ENCODE results near the gene MTHFD1L. TPM values are rescaled to one million over a fixed set of nuclear protein-coding genes. Genes with fewer than 3 reads are reported as not detected.

Gene MTHFD1L
- total and polyA plus RNA-seq, 2 donors from 2014 or later, result 4.7 to 39.6 TPM

DNA sequence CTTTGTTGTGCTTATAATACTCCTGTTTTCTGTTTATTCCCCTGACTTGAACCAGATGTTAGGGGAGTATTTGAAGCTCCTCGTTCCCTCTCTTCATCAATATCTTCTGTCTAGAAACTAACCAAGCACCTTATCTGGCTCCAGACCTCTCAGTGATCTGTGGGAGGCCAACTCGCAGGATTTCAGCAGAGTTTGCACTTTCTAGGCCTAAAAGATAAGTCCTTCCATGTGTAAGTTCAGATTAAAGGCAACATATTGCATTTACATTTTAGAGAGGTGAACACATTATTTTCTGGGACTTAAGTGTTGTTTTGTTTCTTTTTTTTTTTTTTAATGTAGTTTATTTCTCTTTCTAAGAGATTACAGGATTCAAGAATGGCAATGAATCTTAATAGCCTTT, 234.8 kb downstream of the MTHFD1L start:
- H3K27ac ChIP-seq (ENCODE audit: low read depth in 2 of 2, low read length in 2 of 2), result no peak overlapping the region
- no peaks in the 10 kb centered on the region for H3K9me3 ChIP-seq (ENCODE audit: control insufficient read depth in 2 of 3, insufficient read depth in 1 of 3, low read length in 3 of 3)
- no peak overlapping the region for H3K9ac ChIP-seq (ENCODE audit: low read length in 3 of 3)
- TF ChIP-seq, protein P1, sequence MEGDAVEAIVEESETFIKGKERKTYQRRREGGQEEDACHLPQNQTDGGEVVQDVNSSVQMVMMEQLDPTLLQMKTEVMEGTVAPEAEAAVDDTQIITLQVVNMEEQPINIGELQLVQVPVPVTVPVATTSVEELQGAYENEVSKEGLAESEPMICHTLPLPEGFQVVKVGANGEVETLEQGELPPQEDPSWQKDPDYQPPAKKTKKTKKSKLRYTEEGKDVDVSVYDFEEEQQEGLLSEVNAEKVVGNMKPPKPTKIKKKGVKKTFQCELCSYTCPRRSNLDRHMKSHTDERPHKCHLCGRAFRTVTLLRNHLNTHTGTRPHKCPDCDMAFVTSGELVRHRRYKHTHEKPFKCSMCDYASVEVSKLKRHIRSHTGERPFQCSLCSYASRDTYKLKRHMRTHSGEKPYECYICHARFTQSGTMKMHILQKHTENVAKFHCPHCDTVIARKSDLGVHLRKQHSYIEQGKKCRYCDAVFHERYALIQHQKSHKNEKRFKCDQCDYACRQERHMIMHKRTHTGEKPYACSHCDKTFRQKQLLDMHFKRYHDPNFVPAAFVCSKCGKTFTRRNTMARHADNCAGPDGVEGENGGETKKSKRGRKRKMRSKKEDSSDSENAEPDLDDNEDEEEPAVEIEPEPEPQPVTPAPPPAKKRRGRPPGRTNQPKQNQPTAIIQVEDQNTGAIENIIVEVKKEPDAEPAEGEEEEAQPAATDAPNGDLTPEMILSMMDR (IDR thresholded peaks at IDR 0.05; ENCODE audit: borderline replicate concordance, extremely low read depth, insufficient read depth), result no peak
- no peaks in the 10 kb centered on the region for H3K27me3 ChIP-seq (ENCODE audit: control insufficient read depth, insufficient read depth, low read length)
- no peaks in the 10 kb centered on the region for H3K36me3 ChIP-seq (ENCODE audit: control insufficient read depth in 2 of 3, insufficient read depth in 3 of 3, low read length in 3 of 3)
- FAIRE-seq (no peak), DNase-seq (no peak)
- H3K4me3 ChIP-seq (ENCODE audit: low read length in 3 of 3), result no peak overlapping the region
- intact Hi-C loops (cut with DNase I), result no loop called here
- H3K4me1 ChIP-seq (ENCODE audit: control insufficient read depth in 2 of 3, insufficient read depth in 2 of 3, low read depth in 1 of 3, low read length in 3 of 3), result peaks cover 0 to 5% (median 0%) of the 10 kb centered on the region in 3 donors

DNA sequence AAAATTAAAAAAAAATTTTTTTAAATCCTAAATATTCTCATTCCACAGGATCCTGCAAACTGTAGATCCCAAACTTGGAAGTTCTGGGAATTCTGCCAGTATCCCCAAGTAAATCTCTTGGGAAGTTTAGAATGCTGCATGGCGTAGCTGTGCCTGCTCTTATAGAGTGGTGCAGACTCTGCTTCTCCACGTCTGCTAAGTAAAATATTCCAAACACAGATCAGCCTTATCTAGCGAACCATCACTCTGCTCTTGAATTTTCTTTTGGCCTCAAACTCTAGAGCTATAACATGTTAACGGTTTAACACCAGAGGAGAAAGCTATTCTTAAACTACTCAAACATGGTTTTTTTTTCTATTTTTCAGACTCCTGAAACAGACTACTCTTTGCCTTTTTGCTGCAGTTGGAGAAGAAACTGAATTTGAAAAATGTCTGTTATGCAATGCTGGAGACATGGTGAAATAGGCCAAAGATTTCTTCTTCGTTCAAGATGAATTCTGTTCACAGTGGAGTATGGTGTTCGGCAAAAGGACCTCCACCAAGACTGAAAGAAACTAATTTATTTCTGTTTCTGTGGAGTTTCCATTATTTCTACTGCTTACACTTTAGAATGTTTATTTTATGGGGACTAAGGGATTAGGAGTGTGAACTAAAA, 235.8 kb downstream of the MTHFD1L start:
- FAIRE-seq, result no peak
- TF ChIP-seq, protein P1 (IDR thresholded peaks at IDR 0.05; ENCODE audit: borderline replicate concordance, extremely low read depth, insufficient read depth), result no peak

DNA sequence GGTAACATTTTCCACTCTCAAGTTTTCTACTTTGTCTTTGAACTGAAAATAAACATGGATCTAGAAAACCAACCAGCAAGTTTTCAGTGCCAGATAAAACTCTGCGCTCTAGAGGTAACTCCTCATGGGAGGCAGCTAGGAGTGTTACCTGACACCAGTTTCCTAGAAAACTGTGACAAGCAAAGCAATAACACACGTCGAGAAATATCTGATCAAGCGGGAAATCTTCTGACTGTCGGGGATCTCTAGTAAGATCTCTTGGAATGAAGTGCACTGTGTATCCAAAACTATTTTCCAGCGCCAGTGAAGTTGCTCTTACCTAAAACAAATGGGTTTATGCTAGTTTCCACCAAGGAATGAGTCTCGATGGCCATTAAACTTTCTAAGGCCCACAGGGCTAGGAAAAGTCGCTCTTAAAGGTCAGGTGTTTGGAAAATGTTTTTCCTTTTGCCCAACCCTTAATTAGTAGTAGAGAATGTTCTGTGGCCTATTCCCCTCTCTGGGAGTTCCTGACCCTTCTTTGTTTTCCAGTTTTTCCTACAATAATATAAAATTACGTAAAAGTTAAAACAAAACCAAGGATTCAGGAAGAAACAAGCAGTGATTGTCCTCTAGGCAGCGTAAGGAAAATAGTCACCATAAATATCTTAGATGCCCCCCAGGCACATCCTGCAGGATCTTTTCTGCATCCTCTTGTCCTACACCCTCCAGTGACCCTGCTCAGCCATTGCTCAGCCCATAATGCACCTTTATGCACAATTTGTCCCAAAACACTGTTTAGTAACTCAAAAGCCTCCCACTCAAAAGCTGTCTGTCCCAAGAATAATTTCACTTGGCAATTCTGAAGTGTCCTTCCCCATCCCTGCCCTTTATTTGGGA, 236.6 kb downstream of the MTHFD1L start:
- FAIRE-seq, result no peak
- peak overlapping the region; percentile 28 to 61 for H3K27ac ChIP-seq (ENCODE audit: low read depth in 2 of 2, low read length in 2 of 2)

More for the DNA sequence above, 235.8 kb downstream of the MTHFD1L start:
- Histone ChIP-seq H3K27ac (ENCODE audit: low read depth in 2 of 2, low read length in 2 of 2) (peak overlapping the region; percentile 28 to 61), H3K36me3 (ENCODE audit: control insufficient read depth in 2 of 3, insufficient read depth in 3 of 3, low read length in 3 of 3) (no peaks in the 10 kb centered on the region), H3K4me3 (ENCODE audit: low read length in 3 of 3) (no peak overlapping the region), H3K27me3 (ENCODE audit: control insufficient read depth, insufficient read depth, low read length) (no peaks in the 10 kb centered on the region), H3K9me3 (ENCODE audit: control insufficient read depth in 2 of 3, insufficient read depth in 1 of 3, low read length in 3 of 3) (no peaks in the 10 kb centered on the region), H3K4me1 (ENCODE audit: control insufficient read depth in 2 of 3, insufficient read depth in 2 of 3, low read depth in 1 of 3, low read length in 3 of 3) (peaks cover 0 to 5% (median 0%) of the 10 kb centered on the region in 3 donors), H3K9ac (ENCODE audit: low read length in 3 of 3) (no peak overlapping the region)
- DNase-seq, result peak in 2 of 5 donors; percentile 26 to 51
- intact Hi-C loops (cut with DNase I), result no loop called here

More for the DNA sequence above, 236.6 kb downstream of the MTHFD1L start:
- TF ChIP-seq, protein P1 (IDR thresholded peaks at IDR 0.05; ENCODE audit: borderline replicate concordance, extremely low read depth, insufficient read depth), result no peak
- DNase-seq, result peak in 2 of 5 donors; percentile 63 to 68
- intact Hi-C loops (cut with DNase I), result no loop called here
- H3K9me3 ChIP-seq (ENCODE audit: control insufficient read depth in 2 of 3, insufficient read depth in 1 of 3, low read length in 3 of 3), result no peaks in the 10 kb centered on the region
- H3K4me3 ChIP-seq (ENCODE audit: low read length in 3 of 3), result no peak overlapping the region
- no peaks in the 10 kb centered on the region for H3K27me3 ChIP-seq (ENCODE audit: control insufficient read depth, insufficient read depth, low read length)
- H3K36me3 ChIP-seq (ENCODE audit: control insufficient read depth in 2 of 3, insufficient read depth in 3 of 3, low read length in 3 of 3), result no peaks in the 10 kb centered on the region
- H3K9ac ChIP-seq (ENCODE audit: low read length in 3 of 3), result no peak overlapping the region
- peaks cover 0 to 5% (median 0%) of the 10 kb centered on the region in 3 donors for H3K4me1 ChIP-seq (ENCODE audit: control insufficient read depth in 2 of 3, insufficient read depth in 2 of 3, low read depth in 1 of 3, low read length in 3 of 3)

All from kidney (tissue), 14 donors.